ENCODE results near the gene ETS1.

ETS1 gene

DNA sequence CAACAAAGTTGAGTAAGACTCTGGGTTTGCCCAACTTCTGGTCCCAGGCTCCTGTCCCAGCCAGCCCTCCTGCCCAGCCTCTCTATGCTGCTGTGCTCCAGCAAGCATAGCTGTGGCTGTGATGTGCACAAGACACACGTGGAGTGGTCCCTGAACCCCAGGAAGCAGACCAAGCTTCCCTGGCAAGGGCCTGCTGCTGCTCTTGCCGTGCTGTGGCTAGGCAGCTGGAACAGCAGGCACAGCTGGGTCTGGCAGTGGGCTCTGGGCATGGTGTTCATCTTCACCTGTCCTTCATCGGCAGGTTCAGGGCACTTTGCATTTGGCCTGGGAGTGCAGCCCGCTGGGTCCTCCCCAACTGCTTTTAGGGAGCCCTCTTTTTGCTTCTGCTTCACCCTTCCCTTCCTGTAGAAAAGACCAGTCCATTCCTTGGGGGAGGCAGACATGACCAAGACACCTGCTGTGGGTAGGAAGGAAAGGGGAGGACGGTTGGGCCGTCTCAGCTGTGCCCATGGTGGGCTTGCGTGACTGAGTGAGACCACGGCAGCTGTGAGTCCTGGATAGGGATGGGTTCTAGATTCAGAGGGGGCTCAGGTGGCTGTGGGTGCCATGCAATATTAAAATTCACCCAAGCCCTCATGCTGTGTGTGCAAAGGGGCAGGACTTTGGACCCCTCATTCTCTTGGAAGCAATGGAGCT, 26.1 kb upstream of the ETS1 start:
- TF ChIP-seq, protein P1, sequence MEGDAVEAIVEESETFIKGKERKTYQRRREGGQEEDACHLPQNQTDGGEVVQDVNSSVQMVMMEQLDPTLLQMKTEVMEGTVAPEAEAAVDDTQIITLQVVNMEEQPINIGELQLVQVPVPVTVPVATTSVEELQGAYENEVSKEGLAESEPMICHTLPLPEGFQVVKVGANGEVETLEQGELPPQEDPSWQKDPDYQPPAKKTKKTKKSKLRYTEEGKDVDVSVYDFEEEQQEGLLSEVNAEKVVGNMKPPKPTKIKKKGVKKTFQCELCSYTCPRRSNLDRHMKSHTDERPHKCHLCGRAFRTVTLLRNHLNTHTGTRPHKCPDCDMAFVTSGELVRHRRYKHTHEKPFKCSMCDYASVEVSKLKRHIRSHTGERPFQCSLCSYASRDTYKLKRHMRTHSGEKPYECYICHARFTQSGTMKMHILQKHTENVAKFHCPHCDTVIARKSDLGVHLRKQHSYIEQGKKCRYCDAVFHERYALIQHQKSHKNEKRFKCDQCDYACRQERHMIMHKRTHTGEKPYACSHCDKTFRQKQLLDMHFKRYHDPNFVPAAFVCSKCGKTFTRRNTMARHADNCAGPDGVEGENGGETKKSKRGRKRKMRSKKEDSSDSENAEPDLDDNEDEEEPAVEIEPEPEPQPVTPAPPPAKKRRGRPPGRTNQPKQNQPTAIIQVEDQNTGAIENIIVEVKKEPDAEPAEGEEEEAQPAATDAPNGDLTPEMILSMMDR (IDR thresholded peaks at IDR 0.05; ENCODE audit: control insufficient read depth, insufficient read depth, low read depth, low read length, missing control alignments), result no peak
- H3K4me3 ChIP-seq (ENCODE audit: control insufficient read depth, low read depth, low read length), result no peak overlapping the region
- no peak for DNase-seq (ENCODE audit: low read depth)

DNA sequence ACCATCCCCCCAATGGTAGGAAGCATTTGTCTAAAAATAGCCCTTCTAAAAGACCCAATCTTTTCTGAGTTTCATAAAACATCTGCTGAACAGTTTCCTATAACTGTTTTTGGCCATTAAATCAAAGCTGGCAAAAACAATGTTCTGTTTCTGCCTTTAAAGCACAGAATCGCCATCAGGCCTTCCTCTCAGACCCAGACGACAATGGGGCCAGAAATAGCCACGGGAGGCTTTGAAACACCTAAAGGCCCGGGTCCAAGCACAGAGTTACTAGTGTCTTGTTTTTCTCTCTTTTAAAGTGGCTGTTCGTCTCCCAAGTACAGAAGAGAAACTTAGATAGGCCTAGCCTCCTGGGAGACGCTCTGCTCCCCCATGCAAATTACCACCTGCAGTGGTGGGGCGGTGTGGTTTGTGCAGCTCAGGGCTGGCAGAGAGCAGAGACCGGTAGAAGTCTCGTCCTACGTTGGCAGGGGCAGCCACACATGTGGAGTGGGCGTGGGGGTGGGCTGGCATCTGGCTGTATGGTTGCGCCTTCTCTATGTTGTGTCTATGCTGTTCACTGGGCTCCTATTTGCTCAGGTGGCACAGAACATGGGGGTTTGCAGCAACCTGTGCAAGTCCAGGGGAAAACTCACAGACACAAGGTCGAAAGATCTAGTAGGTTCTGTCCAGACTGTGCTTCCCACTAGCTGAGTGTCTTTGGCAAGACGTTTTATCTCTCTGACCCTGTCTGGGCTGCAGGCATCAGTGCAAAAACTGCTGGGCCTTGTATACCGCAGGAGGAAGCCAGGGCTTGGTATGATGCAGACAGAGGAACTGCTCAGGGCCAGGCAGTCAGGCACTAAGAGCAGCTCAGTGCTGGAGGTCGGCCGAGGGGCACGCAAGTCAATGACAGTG, 23.6 kb upstream of the ETS1 start:
- no peak overlapping the region for H3K4me3 ChIP-seq (ENCODE audit: control insufficient read depth, low read depth, low read length)
- TF ChIP-seq, protein P1 (IDR thresholded peaks at IDR 0.05; ENCODE audit: control insufficient read depth, insufficient read depth, low read depth, low read length, missing control alignments), result no peak
- DNase-seq (ENCODE audit: low read depth), result no peak

DNA sequence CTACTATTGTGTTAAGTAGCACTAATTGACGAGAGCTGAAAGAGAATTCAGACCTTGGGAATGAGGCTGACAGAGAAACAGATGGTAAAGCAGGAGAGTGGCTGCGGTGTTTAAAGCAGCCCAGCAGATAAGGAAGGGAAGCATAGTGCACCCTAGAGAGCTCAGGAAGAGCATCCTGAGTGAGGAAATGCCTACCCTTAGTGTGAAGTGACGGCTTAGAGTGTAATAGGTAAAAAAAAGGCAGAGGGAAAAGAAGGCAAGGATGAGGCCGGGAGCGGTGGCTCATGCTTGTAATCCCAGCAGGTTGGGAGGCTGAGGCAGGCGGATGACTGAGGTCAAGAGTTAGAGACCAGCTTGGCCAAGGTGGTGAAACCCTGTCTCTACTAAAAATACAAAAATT, 22.4 kb upstream of the ETS1 start:
- TF ChIP-seq, protein P1 (IDR thresholded peaks at IDR 0.05; ENCODE audit: control insufficient read depth, insufficient read depth, low read depth, low read length, missing control alignments), result no peak
- H3K4me3 ChIP-seq (ENCODE audit: control insufficient read depth, low read depth, low read length), result no peak overlapping the region
- DNase-seq (ENCODE audit: low read depth), result no peak

DNA sequence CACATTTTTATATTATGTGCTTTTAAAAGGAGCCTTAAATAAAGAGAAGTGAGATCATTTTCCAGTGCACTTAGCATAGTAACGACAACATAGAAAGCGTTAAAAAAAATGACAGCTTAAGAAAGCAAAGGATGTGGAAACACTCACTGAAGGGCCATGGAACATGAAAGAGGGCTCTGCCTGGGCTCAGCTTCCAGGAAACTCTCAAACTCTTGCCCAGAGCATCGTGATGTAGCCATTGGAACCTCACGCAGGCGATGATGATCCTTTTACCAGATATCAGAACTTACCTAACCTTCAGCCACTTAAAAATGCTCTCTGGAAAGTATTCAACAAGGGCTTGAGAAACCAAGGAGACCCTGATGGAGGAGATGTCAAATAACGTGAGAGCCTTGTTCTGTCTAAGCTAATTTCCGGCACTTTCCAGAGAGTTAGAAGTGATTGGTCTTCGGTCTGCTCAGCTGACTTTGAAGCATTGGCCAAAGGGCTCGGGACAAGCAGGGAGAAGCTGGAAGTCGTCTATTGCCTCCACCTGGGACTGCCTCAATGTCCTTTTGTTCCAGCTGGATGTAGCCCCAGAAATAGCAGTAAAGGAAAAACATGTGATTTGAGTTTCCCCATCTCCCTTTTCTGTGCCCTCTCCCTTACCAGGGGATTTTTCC, 21.5 kb upstream of the ETS1 start:
- DNase-seq (ENCODE audit: low read depth), result no peak
- TF ChIP-seq, protein P1 (IDR thresholded peaks at IDR 0.05; ENCODE audit: control insufficient read depth, insufficient read depth, low read depth, low read length, missing control alignments), result no peak
- no peak overlapping the region for H3K4me3 ChIP-seq (ENCODE audit: control insufficient read depth, low read depth, low read length)

DNA sequence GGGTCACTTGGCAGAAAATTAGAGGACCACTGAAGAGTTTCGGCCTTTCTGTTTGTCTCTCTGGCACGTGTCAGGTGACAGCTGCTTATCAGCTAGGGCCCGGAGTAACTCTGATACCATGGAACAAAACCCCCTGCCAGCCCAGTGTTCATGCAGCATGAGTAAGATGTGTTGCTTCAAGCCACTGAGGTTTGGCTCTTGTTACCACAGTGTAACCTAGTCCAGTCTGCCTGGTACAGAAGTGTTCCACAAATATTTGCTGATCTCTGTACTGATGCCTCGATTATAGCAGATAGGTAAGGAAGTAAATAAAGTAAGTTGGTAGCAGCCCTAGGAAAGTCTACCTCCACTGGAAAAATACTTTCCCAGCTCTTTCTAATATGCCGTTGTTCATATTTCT, 20.5 kb upstream of the ETS1 start:
- H3K4me3 ChIP-seq (ENCODE audit: control insufficient read depth, low read depth, low read length), result no peak overlapping the region
- DNase-seq (ENCODE audit: low read depth), result no peak
- TF ChIP-seq, protein P1 (IDR thresholded peaks at IDR 0.05; ENCODE audit: control insufficient read depth, insufficient read depth, low read depth, low read length, missing control alignments), result no peak

DNA sequence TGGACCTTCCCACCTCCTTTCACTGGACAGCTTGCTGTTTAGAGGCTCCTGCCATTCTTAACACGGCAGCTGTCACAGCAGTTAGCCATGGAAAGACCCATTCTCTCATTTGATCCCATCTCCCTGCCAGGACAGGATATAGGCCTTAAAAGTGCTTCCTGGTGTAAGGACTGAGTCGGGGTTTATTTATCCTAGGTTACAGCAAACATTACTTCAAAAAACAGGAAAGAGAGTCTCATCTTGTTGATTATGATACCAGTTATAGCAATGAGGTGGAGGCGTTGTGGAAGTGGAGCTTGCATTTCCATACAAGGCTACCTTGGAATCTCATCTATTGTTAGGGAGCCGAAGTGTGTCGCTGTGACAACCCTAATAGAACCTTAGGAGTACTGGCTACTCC, 17.4 kb upstream of the ETS1 start:
- no peak overlapping the region for H3K4me3 ChIP-seq (ENCODE audit: control insufficient read depth, low read depth, low read length)
- TF ChIP-seq, protein P1 (IDR thresholded peaks at IDR 0.05; ENCODE audit: control insufficient read depth, insufficient read depth, low read depth, low read length, missing control alignments), result no peak
- no peak for DNase-seq (ENCODE audit: low read depth)
